Measurements from ENCODE around the gene SLC37A2.
A peak's percentile ranks its signal among the peaks of the same experiment; 100 is the strongest.
"Not testable (repeated sequence)": the region's sequence is repeated elsewhere in the genome, so short reads cannot be mapped to it uniquely, and the experiment has no call there.

The SLC37A2 gene

DNA sequence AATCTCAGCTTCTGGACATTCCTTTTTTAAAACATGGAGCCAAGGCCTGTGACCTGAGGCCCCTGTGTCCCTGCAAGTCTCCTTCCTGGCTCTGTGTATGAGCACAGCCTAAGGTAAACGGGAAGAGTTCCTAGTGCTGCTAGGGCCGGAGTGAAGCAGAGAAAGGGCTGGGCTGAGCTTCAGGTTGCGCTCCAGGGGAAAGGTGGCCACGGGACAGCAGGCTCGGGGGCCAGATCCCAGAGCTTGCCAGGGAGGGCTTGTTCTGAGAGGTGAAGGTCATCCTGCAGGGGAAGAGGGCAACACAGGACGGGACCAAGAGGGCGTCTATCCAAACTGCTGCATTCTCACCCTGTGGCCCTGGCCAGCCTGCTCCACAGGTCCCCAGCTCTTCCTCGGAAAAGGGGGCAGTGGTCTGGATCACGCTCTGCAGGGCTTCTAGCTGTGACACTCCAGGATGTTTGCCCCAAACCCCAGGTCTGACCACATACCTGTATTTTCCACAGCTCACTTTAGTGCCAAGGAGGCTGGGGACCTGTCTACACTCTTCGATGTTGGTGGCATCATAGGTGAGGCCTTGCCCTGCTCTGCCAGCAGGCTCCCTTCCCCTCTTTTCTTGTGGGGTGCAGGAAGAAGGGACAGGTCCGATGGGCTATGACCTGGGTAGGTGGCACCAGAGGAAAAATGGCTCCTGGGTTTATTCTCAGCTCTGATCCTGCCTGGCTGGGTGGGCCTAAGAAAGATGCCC lies 20.4 kb downstream of the SLC37A2 start:
- Mint-ChIP-seq H3K9me3 (no peaks in the 10 kb centered on the region), H3K4me3 (no peak overlapping the region), H3K36me3 (peaks cover 16% of the 10 kb centered on the region), H3K4me1 (peaks cover 2% of the 10 kb centered on the region), H3K27me3 (no peaks in the 10 kb centered on the region), H3K27ac (peak overlapping the region; percentile 24)
- DNase-seq (ENCODE audit: low spot score in 2 of 2), result no peak
- no peak for ATAC-seq (ENCODE audit: low read depth)

DNA sequence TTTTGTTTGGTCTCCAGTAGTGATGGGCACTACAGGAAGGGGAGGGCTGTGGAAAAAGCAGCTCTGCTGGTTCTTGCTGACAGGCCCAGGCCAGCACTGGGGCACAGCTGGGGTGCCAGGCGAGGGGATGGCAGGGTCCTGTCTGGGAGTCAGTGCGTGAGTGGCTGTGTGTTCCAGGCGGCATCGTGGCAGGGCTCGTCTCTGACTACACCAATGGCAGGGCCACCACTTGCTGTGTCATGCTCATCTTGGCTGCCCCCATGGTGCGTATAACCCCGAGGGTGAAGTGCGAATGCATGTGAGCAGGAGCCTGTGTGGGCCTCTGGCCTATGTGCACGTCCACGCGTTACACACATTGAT lies 20.9 kb downstream of the SLC37A2 start:
- peaks cover 16% of the 10 kb centered on the region for H3K36me3 Mint-ChIP-seq
- ATAC-seq (ENCODE audit: low read depth) (no peak), DNase-seq (ENCODE audit: low spot score in 2 of 2) (no peak)
- no peaks in the 10 kb centered on the region for H3K27me3 Mint-ChIP-seq
- H3K27ac Mint-ChIP-seq, result peak overlapping the region; percentile 24
- no peak overlapping the region for H3K4me3 Mint-ChIP-seq
- no peaks in the 10 kb centered on the region for H3K9me3 Mint-ChIP-seq
- peaks cover 2% of the 10 kb centered on the region for H3K4me1 Mint-ChIP-seq

DNA sequence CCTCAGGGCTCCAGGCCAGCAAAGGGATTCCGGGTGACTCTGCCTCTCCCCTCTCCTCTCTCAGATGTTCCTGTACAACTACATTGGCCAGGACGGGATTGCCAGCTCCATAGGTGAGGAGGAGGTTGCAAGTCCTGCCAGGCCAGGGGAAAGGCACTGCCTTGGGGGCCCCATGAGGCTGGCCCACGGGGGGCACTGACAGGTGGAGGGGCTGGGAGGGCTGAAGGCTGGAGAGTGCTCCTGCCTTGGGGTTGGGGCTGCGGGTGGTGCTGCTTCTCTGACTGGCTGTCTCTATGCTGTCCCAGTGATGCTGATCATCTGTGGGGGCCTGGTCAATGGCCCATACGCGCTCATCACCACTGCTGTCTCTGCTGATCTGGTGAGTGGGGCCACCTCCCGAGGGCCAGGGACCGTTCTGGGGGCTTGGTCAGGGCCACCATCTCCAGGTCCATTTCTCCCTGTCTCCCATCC lies 21.7 kb downstream of the SLC37A2 start:
- Mint-ChIP-seq H3K27ac (no peak overlapping the region), H3K4me3 (no peak overlapping the region), H3K9me3 (no peaks in the 10 kb centered on the region), H3K27me3 (no peaks in the 10 kb centered on the region), H3K36me3 (peaks cover 16% of the 10 kb centered on the region), H3K4me1 (peaks cover 2% of the 10 kb centered on the region)
- no peak for DNase-seq (ENCODE audit: low spot score in 2 of 2)
- ATAC-seq (ENCODE audit: low read depth), result no peak

DNA sequence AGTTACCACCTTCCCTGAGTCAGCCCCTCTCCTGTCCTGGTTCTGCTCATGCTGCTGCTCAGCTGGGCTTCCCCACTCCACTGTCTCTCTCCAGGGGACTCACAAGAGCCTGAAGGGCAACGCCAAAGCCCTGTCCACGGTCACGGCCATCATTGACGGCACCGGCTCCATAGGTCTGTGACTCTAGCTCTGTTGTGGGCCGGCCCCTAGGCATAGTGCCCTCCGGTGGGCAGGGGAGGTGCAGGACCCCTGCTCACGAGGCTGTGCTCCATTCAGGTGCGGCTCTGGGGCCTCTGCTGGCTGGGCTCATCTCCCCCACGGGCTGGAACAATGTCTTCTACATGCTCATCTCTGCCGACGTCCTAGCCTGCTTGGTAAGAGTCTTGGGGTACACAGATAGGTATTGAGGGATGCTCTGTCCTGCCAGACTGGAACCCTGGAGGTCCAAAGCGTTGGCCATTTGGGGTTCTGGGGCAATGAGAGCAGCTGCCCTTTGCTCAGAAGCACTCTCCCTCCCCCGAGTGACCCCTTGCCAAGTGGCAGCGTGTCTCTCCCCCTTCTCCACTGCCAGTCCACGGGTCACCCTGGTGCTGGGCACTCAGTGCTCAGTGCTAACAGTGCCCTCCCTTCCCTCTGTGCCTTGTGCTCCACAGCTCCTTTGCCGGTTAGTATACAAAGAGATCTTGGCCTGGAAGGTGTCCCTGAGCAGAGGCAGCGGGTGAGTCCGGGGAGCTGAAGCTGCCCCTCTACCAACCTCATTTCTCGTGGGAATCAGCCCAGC lies 22.4 kb downstream of the SLC37A2 start:
- no peak overlapping the region for H3K4me3 Mint-ChIP-seq
- H3K27me3 Mint-ChIP-seq, result no peaks in the 10 kb centered on the region
- peaks cover 16% of the 10 kb centered on the region for H3K36me3 Mint-ChIP-seq
- DNase-seq (ENCODE audit: low spot score in 2 of 2) (no peak), ATAC-seq (ENCODE audit: low read depth) (no peak)
- H3K4me1 Mint-ChIP-seq, result peaks cover 2% of the 10 kb centered on the region
- H3K9me3 Mint-ChIP-seq, result no peaks in the 10 kb centered on the region
- H3K27ac Mint-ChIP-seq, result no peak overlapping the region

DNA sequence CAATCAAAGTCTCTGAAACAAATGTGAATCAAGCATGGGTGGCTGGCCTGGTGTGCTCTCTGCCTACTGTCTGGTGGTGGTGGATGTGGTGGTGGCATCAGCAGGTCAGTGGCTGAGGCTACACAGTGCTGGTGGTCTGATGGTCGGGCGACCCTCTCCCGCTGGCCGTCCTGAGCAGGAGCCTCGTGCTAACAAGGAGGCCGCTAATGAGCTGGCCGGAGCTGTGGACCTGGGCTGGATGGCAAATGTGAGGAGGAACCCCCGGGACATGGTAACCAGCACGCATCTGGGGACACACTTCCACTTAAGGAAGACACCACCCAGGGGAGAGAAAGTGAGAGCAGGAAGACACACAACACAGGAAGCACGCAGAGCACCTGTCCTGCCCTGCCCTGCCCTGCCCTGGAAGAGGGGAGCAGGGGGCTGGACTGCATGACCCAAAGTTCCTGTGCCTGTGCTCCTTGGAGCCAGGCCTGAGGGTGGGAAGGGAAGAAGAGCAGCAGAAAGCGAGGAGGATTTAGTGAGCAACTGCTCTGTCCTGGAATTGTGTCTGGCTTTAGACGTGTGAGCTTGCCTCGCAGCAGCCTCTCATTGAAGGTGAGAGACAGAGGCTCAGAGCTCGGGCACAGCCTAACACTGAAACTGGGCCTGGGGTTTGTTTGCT lies 23.7 kb downstream of the SLC37A2 start:
- Mint-ChIP-seq H3K4me3 (no peak overlapping the region), H3K27ac (no peak overlapping the region), H3K4me1 (peaks cover 2% of the 10 kb centered on the region), H3K27me3 (no peaks in the 10 kb centered on the region), H3K36me3 (peaks cover 14% of the 10 kb centered on the region), H3K9me3 (no peaks in the 10 kb centered on the region)
- DNase-seq (ENCODE audit: low spot score in 2 of 2) (no peak), ATAC-seq (ENCODE audit: low read depth) (no peak)

DNA sequence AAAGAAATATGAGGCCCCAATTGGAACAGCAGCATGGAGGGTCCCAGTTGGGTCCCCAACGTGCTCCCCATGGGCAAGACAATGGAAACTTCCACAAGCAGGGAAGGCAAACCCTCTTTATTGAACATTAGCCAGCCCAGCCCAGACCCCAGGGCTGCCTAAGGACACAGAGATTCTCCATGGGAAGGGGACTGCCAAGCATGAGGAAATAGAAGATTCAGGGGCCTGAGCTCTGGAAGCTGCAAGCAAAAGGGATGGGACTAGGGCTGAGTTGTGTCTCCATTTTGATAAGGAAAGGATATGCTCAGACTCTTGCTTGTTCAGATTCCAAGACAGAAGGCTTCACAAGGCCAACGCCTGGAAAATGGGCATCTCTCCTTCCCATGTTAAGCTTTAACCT lies 25.0 kb downstream of the SLC37A2 start:
- Mint-ChIP-seq H3K4me3 (no peak overlapping the region), H3K36me3 (peaks cover 12% of the 10 kb centered on the region), H3K27me3 (no peaks in the 10 kb centered on the region), H3K9me3 (no peaks in the 10 kb centered on the region), H3K4me1 (peaks cover 2% of the 10 kb centered on the region), H3K27ac (peak overlapping the region; percentile 75)
- no peak for ATAC-seq (ENCODE audit: low read depth)
- no peak for DNase-seq (ENCODE audit: low spot score in 2 of 2)

DNA sequence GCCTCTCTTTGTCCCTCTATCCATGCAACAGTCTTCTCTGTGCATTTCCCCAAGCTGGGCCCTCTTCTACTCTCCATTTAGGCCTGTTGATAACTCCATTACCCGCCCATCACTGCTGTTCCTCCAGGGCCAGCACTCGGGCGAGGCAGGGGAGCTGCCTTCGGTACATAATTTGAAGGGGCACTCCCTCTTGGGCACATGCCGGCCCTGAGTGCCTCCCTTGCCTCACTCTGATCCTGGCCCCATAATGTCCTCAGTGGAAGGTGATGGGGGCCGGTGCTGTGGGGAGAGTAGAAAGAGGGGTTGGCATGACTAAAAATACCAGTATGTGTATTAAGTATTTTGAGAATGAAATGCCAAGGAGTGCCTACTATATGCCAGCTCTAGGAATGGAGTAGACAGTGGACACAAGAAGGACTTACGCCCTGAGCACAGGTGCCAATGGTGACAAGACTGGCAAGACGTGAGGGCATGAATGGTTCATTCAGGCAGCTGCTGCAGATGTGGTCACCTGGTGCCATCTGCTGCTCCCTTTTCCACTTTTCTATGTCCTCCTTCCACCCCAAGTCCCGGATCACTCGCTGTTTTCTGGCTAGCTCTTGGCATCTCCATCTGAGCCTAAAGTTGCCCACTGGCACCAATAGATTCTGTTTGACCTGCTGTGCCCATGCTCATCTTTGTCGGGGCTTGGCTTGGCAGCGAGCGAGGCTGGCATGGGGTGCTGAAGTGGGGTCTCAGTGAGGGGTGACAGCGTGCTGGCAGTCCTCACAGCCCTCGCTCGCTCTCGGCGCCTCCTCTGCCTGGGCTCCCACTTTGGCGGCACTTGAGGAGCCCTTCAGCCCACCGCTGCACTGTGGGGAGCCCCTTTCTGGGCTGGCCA lies 25.7 kb downstream of the SLC37A2 start:
- DNase-seq (ENCODE audit: low spot score in 2 of 2), result no peak
- Mint-ChIP-seq H3K4me3 (no peak overlapping the region), H3K27me3 (no peaks in the 10 kb centered on the region), H3K4me1 (peaks cover 2% of the 10 kb centered on the region), H3K36me3 (peaks cover 12% of the 10 kb centered on the region), H3K9me3 (no peaks in the 10 kb centered on the region), H3K27ac (peak overlapping the region; percentile 75)
- no peak for ATAC-seq (ENCODE audit: low read depth)

DNA sequence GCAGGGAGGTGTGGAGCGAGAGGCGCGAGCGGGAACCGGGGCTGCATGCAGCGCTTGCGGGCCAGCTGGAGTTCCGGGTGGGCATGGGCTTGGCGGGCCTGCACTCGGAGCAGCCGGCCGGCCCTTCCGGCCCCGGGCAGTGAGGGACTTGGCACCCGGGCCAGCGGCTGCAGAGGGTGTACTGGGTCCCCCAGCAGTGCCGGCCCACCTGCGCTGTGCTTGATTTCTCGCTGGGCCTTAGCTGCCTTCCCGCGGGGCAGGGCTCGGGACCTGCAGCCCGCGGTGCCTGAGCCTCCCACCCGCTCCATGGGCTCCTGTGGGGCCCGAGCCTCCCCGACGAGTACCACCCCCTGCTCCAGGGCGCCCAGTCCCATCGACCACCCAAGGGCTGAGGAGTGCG lies 26.4 kb downstream of the SLC37A2 start:
- not testable (repeated sequence) for H3K27ac Mint-ChIP-seq; H3K4me3 Mint-ChIP-seq; H3K9me3 Mint-ChIP-seq; H3K27me3 Mint-ChIP-seq; H3K36me3 Mint-ChIP-seq; DNase-seq (ENCODE audit: low spot score in 2 of 2); H3K4me1 Mint-ChIP-seq; ATAC-seq (ENCODE audit: low read depth)

DNA sequence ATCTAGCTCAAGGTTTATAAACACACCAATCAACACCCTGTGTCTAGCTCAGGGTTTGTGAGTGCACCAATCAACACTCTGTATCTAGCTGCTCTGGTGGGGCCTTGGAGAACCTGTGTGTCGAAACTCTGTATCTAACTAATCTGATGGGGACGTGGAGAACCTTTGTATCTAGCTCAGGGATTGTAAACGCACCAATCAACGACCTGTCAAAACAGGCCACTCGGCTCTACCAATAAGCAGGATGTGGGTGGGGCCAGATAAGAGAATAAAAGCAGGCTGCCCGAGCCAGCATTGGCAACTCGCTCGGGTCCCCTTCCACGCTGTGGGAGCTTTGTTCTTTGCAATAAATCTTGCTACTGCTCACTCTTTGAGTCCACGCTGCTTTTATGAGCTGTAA lies 27.0 kb downstream of the SLC37A2 start:
- not testable (repeated sequence) for H3K4me1 Mint-ChIP-seq; H3K9me3 Mint-ChIP-seq; H3K27me3 Mint-ChIP-seq; H3K36me3 Mint-ChIP-seq; H3K27ac Mint-ChIP-seq; DNase-seq (ENCODE audit: low spot score in 2 of 2); ATAC-seq (ENCODE audit: low read depth); H3K4me3 Mint-ChIP-seq

DNA sequence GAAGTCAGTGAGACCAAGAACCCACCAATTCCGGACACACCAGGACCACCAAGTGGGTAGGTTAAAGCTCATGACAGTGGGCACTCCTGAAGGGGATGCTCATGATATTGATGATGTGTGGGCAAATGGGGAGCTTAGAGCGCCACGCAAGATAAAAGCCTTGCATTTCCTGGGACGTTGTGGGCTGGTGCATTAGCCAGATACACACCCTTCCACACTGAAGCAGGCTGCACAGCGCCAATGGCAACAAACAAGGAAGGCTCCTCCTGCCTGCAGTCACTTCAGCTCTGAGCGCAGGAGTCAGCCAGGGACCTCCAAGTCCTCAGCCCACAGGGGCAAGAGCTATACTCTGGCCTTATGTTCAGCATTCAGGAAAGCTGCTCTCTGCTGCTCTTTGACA lies 27.7 kb downstream of the SLC37A2 start:
- peaks cover 4% of the 10 kb centered on the region for H3K36me3 Mint-ChIP-seq
- no peak overlapping the region for H3K27ac Mint-ChIP-seq
- H3K4me3 Mint-ChIP-seq, result no peak overlapping the region
- H3K4me1 Mint-ChIP-seq, result peaks cover 2% of the 10 kb centered on the region
- ATAC-seq (ENCODE audit: low read depth), result no peak
- DNase-seq (ENCODE audit: low spot score in 2 of 2), result no peak
- H3K9me3 Mint-ChIP-seq, result no peaks in the 10 kb centered on the region
- no peaks in the 10 kb centered on the region for H3K27me3 Mint-ChIP-seq

DNA sequence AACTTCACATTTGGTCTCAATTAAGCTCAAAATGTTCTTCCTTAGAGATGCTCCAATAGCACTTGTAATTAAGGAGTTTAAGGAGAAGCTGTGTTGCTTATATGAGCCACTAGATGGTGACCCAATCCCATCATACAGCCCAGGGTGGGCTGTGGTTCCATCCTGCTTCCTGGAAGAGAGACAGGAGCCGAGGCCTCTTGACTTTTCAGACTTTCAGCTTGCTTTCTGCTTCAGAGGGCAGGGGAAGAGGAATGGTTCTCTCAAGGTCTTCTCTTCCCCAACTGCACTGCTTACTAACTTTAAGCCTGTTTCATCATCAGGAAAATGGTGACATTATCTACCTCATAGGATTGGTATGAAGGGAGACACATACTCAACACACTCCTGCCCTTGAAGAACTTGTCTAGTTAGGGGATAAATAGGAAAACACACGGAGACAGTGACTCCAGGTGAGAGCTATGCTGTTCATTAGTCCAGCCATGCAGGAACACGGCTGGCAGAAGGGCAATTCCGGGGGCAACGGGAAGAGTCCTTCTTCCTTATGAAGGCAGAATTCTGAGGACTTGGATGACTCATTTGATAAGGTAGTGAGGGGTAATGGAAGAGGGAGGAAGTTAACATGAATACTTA lies 28.3 kb downstream of the SLC37A2 start:
- H3K36me3 Mint-ChIP-seq, result peaks cover 4% of the 10 kb centered on the region
- peaks cover 2% of the 10 kb centered on the region for H3K4me1 Mint-ChIP-seq
- peak; percentile 34 for ATAC-seq (ENCODE audit: low read depth)
- H3K27ac Mint-ChIP-seq, result no peak overlapping the region
- DNase-seq (ENCODE audit: low spot score in 2 of 2), result no peak
- H3K9me3 Mint-ChIP-seq, result no peaks in the 10 kb centered on the region
- no peaks in the 10 kb centered on the region for H3K27me3 Mint-ChIP-seq
- H3K4me3 Mint-ChIP-seq, result no peak overlapping the region

DNA sequence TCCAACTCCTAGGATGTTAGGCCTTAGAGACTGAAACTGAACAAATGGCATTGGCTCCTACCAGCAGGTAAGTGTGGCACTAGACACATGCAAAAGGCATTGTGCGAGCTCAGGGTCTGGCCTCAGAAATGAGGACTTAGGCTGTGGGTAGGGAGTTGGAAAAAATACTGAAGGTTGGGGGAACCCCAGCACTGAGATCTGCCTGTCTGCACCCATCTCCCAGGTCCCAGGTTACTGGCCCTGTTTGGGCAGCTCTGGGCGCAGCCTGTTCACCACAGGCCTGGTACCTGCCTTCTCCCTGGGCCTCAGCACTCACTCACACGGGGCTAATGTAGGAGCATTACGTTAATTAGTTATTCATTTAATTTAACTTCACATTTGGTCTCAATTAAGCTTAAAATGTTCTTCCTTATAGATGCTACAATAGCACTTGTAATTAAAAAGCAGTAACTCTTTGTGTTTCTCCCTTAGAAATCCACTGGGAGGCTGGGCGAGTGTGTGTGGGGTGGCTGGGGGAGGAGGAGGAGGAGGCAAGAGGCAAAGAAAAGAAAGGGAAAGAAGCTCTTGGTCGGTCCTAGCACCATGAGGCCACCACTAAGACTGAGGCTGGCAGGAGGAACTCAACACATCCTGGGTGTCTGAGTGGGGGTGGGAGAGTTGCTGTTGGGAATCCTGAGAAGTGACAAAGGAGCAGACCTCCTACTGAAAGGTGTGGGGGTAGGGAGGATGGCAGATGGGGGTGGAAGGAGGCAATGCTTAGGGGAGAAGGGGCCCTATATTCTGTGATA lies 29.0 kb downstream of the SLC37A2 start:
- Mint-ChIP-seq H3K4me1 (no peaks in the 10 kb centered on the region), H3K36me3 (peaks cover 6% of the 10 kb centered on the region), H3K27ac (no peak overlapping the region), H3K27me3 (no peaks in the 10 kb centered on the region), H3K9me3 (no peaks in the 10 kb centered on the region), H3K4me3 (no peak overlapping the region)
- DNase-seq (ENCODE audit: low spot score in 2 of 2) (no peak), ATAC-seq (ENCODE audit: low read depth) (no peak)

DNA sequence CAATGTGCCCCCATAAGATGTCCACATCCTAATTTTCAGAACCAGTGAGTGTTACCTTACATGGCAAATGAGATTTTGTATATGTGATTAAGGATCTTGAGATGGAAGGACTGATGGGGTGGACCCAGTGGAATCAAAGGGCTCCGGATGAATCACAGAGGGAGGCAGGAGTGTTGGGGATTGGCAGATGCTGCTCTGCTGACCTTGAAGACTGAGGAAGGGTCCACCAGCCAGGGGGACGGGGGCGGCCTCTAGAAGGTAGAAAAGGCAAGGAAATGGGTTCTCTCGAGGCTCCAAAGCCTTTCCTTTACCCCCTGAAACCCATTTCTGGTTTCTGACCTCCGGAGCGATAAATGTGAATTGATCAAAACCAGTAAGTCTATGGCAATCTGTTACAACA lies 29.6 kb downstream of the SLC37A2 start:
- Mint-ChIP-seq H3K27ac (no peak overlapping the region), H3K36me3 (peaks cover 10% of the 10 kb centered on the region), H3K9me3 (no peaks in the 10 kb centered on the region), H3K4me1 (no peaks in the 10 kb centered on the region), H3K4me3 (no peak overlapping the region), H3K27me3 (no peaks in the 10 kb centered on the region)
- DNase-seq (ENCODE audit: low spot score in 2 of 2), result no peak
- no peak for ATAC-seq (ENCODE audit: low read depth)
